Urinary bladder (tissue), 4 donors: ENCODE measurements around the gene TMEM178B. TPM values are rescaled to one million over a fixed set of nuclear protein-coding genes. Genes with fewer than 3 reads are reported as not detected.
"Not testable (repeated sequence)": the region's sequence is repeated elsewhere in the genome, so short reads cannot be mapped to it uniquely, and the experiment has no call there.

Experiments used
- DNase-seq: peaks from one replicate; pipeline ENCODE4 v3.0.0-alpha.2; 2015; ENCODE audit errors: extremely low spot score
- H3K27ac ChIP-seq: one replicate; pipeline ENCODE4 v1.5.1; 2013; ENCODE audit warnings: low read depth, mild to moderate bottlenecking, moderate library complexity
- H3K36me3 ChIP-seq: one replicate; pipeline ENCODE4 v1.6.1; 2013; ENCODE audit warnings: mild to moderate bottlenecking, moderate library complexity; ENCODE audit not compliant: insufficient read depth
- H3K4me1 ChIP-seq: one replicate; pipeline ENCODE4 v1.6.1; 2013; ENCODE audit warnings: mild to moderate bottlenecking, moderate library complexity; ENCODE audit not compliant: insufficient read depth
- H3K4me3 ChIP-seq: one replicate; pipeline ENCODE4 v1.5.1; 2013; ENCODE audit warnings: low read depth, low read length
- WGBS: extraction: QIAGEN DNeasy Blood & Tissue Kit; methylation state at CpG from one replicate; pipeline ENCODE4 v1.1.7; 2013; 5-methylcytosine and 5-hydroxymethylcytosine counted together
- polyA plus RNA-seq: library from polyadenylated mRNA; stranded (reverse); fragments of 200-250 nt; gene quantifications from one replicate; pipeline ENCODE4 v1.2.3, GENCODE V29; 2013
- total RNA-seq: library from RNA; depleted of rRNA; stranded (reverse); fragments of >200 nt; gene quantifications from one replicate; pipeline ENCODE4 v1.2.3, GENCODE V29; 2014
- donor health status: healthy with polysubstance abuse.
- donor health status: healthy.

The TMEM178B gene
- total and polyA plus RNA-seq, 2 donors, result 0.57 to 2.0 TPM

DNA sequence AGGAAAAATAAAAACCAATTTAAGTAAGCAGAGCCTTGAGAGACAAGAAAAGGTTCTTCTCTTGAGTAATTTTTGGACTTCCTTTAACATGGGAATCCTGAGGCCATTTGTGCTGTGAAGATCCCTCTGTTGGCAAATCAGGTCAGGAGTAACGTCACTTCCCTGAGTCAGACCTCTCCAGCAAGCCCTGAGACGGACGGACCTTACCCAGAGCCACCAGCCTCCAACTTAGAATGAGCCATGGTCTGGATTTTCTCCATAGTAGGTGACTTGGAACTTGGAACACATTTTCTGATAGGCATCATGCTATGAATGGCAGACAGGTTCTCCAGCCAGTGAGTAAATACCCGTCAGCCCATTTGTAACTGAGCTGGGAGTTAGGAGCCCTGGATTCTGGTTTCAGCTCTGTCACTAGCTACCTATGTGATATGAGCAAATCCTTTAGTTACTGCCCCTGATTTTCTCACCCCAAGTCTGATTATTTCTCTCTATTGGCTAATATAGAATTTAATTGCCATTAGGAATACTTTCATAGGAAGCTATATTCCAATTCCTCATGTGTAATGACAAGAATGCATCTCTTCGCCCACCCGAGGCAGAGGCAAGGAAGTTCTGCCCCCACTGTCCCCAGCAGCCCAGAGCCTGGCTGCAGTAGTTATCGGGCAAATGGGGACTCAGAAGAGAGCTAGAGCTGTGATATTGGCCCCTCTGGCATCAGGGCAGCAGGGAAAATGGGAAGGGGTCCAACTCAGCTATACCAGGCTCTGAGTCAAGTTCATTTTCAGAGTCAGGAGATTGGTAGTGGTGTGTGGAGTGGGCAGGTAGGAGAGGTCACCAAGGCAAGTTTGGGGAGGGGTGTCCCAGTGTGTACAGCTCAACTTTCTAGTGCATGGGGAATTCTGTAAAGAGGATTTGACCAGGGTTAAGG, 323.6 kb downstream of the TMEM178B start:
- Histone ChIP-seq H3K36me3 (no peaks in the 10 kb centered on the region), H3K4me1 (no peaks in the 10 kb centered on the region), H3K4me3 (no peak overlapping the region), H3K27ac (no peak overlapping the region)
- WGBS, result 82% methylated on average over 7 of the region's 7 CpGs
- no peak for DNase-seq

- H3K36me3 ChIP-seq, result no peaks in the 10 kb centered on the region
- no peaks in the 10 kb centered on the region for H3K4me1 ChIP-seq
- DNase-seq, result no peak
- H3K27ac ChIP-seq, result no peak overlapping the region
- 57% methylated on average over 2 of the region's 2 CpGs for WGBS
- no peak overlapping the region for H3K4me3 ChIP-seq
Observed at GRCh38 chr7:141400356-141400755, 326.5 kb downstream of the TMEM178B start.

DNA sequence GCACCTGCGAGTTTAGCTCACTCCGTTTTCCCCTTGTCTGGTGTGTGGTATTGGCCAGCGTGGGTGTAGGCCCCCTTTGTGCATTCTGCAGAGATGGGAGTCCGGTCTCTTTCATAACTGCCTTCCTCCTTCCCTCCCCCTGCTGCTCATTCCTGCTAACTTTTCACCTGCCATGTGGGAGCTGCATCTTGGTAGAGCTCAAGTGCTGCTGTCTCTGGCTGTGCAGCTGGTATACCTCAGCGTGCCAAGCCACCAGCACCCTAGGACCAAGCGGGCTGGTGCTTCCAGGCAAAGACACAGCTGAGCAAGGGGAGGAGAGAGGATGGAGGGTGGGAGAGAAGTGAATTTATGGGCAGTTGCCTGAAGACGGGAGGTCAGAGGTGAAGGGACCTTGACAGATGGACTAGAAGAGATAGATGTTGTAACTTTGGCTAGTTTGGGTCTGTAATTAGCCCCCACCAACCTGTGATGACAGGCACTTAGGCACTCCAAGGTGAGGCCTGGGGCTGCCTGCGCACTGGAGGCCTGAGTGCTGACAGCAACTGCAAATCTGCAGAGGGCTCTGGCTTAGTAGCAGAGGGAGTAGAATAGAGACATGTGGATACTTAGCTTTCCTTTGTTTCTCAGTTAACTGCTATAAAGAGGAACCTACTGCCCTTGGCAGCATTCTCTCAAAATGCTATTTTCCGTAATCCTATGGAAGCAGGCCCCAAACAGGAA, 328.6 kb downstream of the TMEM178B start:
- WGBS, result 74% methylated on average over 9 of the region's 9 CpGs
- DNase-seq, result no peak
- no peaks in the 10 kb centered on the region for H3K4me1 ChIP-seq
- no peaks in the 10 kb centered on the region for H3K36me3 ChIP-seq
- H3K4me3 ChIP-seq, result no peak overlapping the region
- H3K27ac ChIP-seq, result no peak overlapping the region

DNA sequence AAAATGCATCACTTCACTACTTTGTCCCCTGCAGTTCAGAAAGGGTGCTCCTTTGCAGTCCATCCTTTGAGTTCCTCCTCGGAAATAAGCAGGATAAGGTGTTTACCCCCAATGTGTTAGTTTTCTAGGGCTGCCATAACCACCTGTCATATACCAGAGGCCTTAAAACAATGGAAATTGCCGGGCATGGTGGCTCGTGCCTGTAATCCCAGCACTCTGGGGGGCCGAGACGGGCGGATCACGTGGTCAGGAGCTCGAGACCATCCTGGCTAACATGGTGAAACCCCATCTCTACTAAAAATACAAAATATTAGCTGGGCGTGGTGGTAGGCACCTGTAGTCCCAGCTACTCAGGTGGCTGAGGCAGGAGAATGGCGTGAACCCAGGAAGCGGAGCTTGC, 330.0 kb downstream of the TMEM178B start:
- 89% methylated on average over 11 of the region's 11 CpGs for whole genome bisulfite sequencing

GRCh38 chr7:141406347-141406746, 332.5 kb downstream of the TMEM178B start:
- H3K36me3 ChIP-seq, result no peaks in the 10 kb centered on the region
- H3K4me1 ChIP-seq, result no peaks in the 10 kb centered on the region
- H3K4me3 ChIP-seq, result no peak overlapping the region
- no peak for DNase-seq
- no peak overlapping the region for H3K27ac ChIP-seq

More for the DNA sequence above, 330.0 kb downstream of the TMEM178B start:
- H3K36me3 ChIP-seq, H3K4me3 ChIP-seq, H3K27ac ChIP-seq, DNase-seq, H3K4me1 ChIP-seq: not testable (repeated sequence)

- no peaks in the 10 kb centered on the region for H3K4me1 ChIP-seq
- DNase-seq, result no peak
- no peak overlapping the region for H3K4me3 ChIP-seq
- no peaks in the 10 kb centered on the region for H3K36me3 ChIP-seq
- 68% methylated on average over 3 of the region's 3 CpGs for WGBS
- H3K27ac ChIP-seq, result no peak overlapping the region
Observed at GRCh38 chr7:141407893-141408292, 334.0 kb downstream of the TMEM178B start.

DNA sequence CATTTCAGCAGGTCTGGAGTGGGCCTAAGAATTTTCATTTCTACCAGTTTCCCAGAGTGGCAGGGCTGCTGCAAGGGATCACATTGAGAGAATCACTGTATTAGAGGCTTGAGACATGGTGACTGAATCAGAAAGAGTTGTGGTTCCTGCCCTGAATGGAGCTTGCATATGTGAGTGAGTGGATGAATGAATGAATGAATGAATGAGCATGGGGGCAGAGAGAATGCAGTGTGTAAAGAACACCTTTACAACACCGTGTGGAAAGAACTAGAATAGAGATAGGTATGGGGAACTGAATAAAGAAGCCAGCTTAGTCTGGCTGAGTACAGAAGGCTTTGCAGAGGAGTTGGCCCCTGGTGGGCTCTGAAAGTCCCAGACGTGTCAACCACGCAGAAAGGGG, 334.6 kb downstream of the TMEM178B start:
- H3K4me1 ChIP-seq, result no peaks in the 10 kb centered on the region
- 41% methylated on average over 3 of the region's 3 CpGs for WGBS
- DNase-seq, result no peak
- no peak overlapping the region for H3K4me3 ChIP-seq
- no peaks in the 10 kb centered on the region for H3K36me3 ChIP-seq
- no peak overlapping the region for H3K27ac ChIP-seq

DNA sequence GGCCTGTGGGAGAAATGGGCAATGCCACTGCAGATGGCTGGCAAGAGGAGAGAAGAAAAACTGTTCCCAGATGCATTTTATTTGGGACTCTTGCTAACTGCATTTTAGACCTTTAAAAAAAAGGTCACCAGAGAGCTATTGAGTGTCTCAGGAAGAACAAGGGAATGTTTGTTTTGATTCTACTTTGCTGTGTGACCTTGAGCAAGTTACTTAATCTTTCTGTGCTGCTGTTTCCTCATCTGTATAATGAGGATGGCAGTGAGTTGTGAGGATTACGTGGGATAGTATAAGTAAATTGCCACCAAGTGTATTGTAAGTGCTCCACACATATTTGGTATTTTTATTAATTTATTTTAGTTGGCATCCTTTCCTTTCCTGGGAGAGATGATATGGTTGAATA, 335.4 kb downstream of the TMEM178B start:
- Histone ChIP-seq H3K36me3 (no peaks in the 10 kb centered on the region), H3K27ac (no peak overlapping the region), H3K4me3 (no peak overlapping the region), H3K4me1 (no peaks in the 10 kb centered on the region)
- WGBS, result 68% methylated on average over 1 of the region's 1 CpG
- DNase-seq, result no peak

GRCh38 chr7:141409801-141410329, 336.0 kb downstream of the TMEM178B start:
- Histone ChIP-seq H3K4me1 (no peaks in the 10 kb centered on the region), H3K36me3 (no peaks in the 10 kb centered on the region), H3K4me3 (no peak overlapping the region), H3K27ac (no peak overlapping the region)
- WGBS, result 24% methylated on average over 10 of the region's 10 CpGs
- DNase-seq, result no peak

DNA sequence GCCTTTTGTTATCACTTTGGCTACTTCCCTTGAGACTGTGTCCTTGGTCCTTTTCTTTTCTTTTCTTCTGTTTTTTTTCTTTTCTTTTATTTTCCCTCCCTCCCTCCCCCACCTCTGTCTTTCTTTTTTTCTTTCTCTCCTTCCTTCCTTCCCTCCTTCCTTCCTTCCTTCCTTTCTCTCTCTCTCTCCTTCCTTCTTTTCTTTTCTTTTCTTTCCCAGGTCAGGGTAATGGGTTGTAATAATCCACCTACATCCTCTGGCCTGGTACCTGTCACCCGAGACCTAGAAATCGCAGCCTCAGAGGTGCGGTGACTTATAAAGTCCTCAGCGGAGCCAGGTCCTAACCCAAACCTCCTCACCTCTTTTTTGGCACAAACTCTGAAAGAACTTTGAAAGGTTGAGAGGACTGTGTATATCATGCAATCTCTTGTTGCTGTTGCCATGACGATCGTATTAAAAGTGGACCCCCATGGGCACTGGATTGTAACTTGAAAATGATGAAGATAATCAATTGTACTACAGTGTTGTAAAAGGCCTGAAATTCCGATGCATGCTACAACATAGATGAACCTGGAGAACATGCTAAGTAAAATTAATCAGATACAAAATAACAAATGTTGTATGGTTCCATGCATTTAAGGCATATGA, 336.6 kb downstream of the TMEM178B start:
- Histone ChIP-seq H3K4me3 (no peak overlapping the region), H3K27ac (no peak overlapping the region), H3K4me1 (no peaks in the 10 kb centered on the region), H3K36me3 (no peaks in the 10 kb centered on the region)
- WGBS, result 77% methylated on average over 7 of the region's 7 CpGs
- no peak for DNase-seq

- WGBS, result 87% methylated on average over 4 of the region's 4 CpGs
- Histone ChIP-seq H3K4me1 (no peaks in the 10 kb centered on the region), H3K36me3 (no peaks in the 10 kb centered on the region), H3K27ac (no peak overlapping the region), H3K4me3 (no peak overlapping the region)
- no peak for DNase-seq
Observed at GRCh38 chr7:141411133-141411532, 337.3 kb downstream of the TMEM178B start.

DNA sequence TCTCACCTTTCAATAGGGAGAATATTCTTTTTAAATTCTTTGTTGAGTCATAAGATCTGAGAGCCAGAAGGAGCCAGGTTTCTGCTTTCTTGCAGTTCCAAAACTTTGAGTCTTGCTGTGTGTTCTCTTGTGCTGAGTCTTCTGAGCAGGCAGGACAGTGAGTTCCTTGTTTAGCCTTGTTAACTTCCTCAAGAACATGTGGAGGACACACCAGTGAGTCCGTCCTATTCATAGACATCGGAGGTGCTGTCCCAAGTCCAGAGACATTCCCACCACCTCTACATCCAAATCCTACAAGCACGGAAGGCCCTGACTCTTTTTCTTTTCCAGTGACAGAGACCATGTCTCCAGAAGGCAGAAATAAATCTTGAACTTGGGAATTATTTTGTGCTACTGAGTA, 342.1 kb downstream of the TMEM178B start:
- no peaks in the 10 kb centered on the region for H3K36me3 ChIP-seq
- no peak for DNase-seq
- WGBS, result 80% methylated on average over 3 of the region's 3 CpGs
- no peaks in the 10 kb centered on the region for H3K4me1 ChIP-seq
- no peak overlapping the region for H3K4me3 ChIP-seq
- H3K27ac ChIP-seq, result no peak overlapping the region

DNA sequence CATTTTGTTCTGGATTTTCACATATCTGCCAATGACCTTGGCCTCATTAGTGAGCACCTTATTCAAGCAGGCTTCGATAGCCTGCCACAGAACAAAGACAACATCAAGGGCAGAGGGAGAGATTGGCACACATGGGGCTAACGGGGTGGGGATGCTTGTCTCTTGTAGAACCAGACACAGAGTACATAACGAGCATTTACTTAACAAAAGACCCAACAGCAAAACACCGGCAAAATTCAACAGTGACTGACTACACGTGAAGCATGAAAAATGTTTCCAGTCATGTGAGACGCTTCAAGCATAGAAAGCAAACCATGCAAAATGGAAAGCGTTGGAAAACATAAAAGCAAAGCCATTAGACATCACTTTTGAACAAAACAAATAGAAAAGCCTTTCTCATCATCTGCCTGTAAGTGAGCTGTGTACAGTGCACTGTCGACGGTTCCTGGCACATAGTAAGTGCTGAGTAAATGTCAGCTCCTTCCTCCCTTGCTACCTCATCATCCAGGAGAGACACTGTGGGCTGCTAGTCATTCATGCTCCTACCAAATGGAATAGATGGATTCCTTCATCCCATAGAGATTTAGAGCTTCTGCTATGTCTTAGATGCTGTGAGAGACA, 342.9 kb downstream of the TMEM178B start:
- H3K36me3 ChIP-seq, result no peaks in the 10 kb centered on the region
- DNase-seq, result no peak
- H3K4me3 ChIP-seq, result no peak overlapping the region
- WGBS, result 75% methylated on average over 9 of the region's 9 CpGs
- no peak overlapping the region for H3K27ac ChIP-seq
- H3K4me1 ChIP-seq, result no peaks in the 10 kb centered on the region
